Astrocyte (in vitro differentiated cells and primary cell): ENCODE results near the gene UBXN2A. TPM values are rescaled to one million over a fixed set of nuclear protein-coding genes. Genes with fewer than 3 reads are reported as not detected.
"Not testable (repeated sequence)": the region's sequence is repeated elsewhere in the genome, so short reads cannot be mapped to it uniquely, and the experiment has no call there.

ENCODE experiments used
- DNase-seq: peaks from one replicate; pipeline ENCODE4 v3.0.0-alpha.2; 2010; ENCODE audit warnings: low read depth
- FAIRE-seq: peaks from 2 replicates; lab custom pipeline; 2011; peaks lifted over from hg19 to GRCh38; lab: Jason Lieb, UNC
- H2AFZ ChIP-seq: 2 replicates; pipeline ENCODE4 v1.6.0; 2012; ENCODE audit warnings: low read depth, low read length, inconsistent platforms
- H3K27ac ChIP-seq: 2 replicates; pipeline ENCODE4 v1.5.1; 2011; ENCODE audit warnings: low read depth, low read length, inconsistent platforms
- H3K27me3 ChIP-seq: 2 replicates; pipeline ENCODE4 v1.6.0; 2011; ENCODE audit warnings: low read length, inconsistent platforms; ENCODE audit not compliant: insufficient read depth
- H3K36me3 ChIP-seq: 2 replicates; pipeline ENCODE4 v1.5.1; 2011; ENCODE audit warnings: low read length, inconsistent platforms; ENCODE audit not compliant: insufficient read depth
- H3K4me1 ChIP-seq: 2 replicates; pipeline ENCODE4 v1.5.1; 2011; ENCODE audit warnings: low read length, inconsistent platforms; ENCODE audit not compliant: insufficient read depth
- H3K4me2 ChIP-seq: 2 replicates; pipeline ENCODE4 v1.6.0; 2012; ENCODE audit warnings: low read length, inconsistent platforms
- H3K4me3 ChIP-seq: 2 replicates; pipeline ENCODE4 v1.5.1; 2011; ENCODE audit warnings: low read depth, mild to moderate bottlenecking, low read length, inconsistent platforms; ENCODE audit not compliant: insufficient read depth
- H3K79me2 ChIP-seq: 2 replicates; pipeline ENCODE4 v1.6.0; 2012; ENCODE audit warnings: mild to moderate bottlenecking, low read length, inconsistent platforms; ENCODE audit not compliant: insufficient read depth
- H3K9ac ChIP-seq: 2 replicates; pipeline ENCODE4 v1.6.0; 2012; ENCODE audit warnings: mild to moderate bottlenecking, low read length, inconsistent platforms
- H3K9me3 ChIP-seq: 2 replicates; pipeline ENCODE4 v1.5.1; 2012; ENCODE audit warnings: low read depth, mild to moderate bottlenecking, low read length, inconsistent platforms; ENCODE audit not compliant: insufficient read depth
- H4K20me1 ChIP-seq: 2 replicates; pipeline ENCODE4 v1.6.0; 2012; ENCODE audit warnings: low read length, inconsistent platforms; ENCODE audit not compliant: insufficient read depth
- H3K27ac Mint-ChIP-seq: one replicate; pipeline ENCODE4 v1.8.0; 2021; ENCODE audit warnings: mild to moderate bottlenecking, mixed read lengths; ENCODE audit not compliant: unreplicated experiment
- H3K27me3 Mint-ChIP-seq: one replicate; pipeline ENCODE4 v1.8.0; 2021; ENCODE audit warnings: low read depth, mixed read lengths; ENCODE audit not compliant: unreplicated experiment
- H3K36me3 Mint-ChIP-seq: one replicate; pipeline ENCODE4 v1.8.0; 2021; ENCODE audit warnings: low read depth, mixed read lengths; ENCODE audit not compliant: unreplicated experiment
- H3K4me1 Mint-ChIP-seq: one replicate; pipeline ENCODE4 v1.8.0; 2021; ENCODE audit warnings: low read depth, mixed read lengths; ENCODE audit not compliant: unreplicated experiment
- H3K4me3 Mint-ChIP-seq: one replicate; pipeline ENCODE4 v1.8.0; 2021; ENCODE audit warnings: mild to moderate bottlenecking, moderate library complexity, mixed read lengths; ENCODE audit not compliant: unreplicated experiment
- H3K9me3 Mint-ChIP-seq: one replicate; pipeline ENCODE4 v1.8.0; 2021; ENCODE audit warnings: mild to moderate bottlenecking, mixed read lengths; ENCODE audit not compliant: unreplicated experiment
- CTCF ChIP-seq: IDR thresholded peaks from 2 replicates; pipeline ENCODE4 v1.5.1; 2011; ENCODE audit warnings: low read depth, mild to moderate bottlenecking, inconsistent platforms, low read length, moderate library complexity; ENCODE audit not compliant: insufficient read depth
- EZH2 ChIP-seq: IDR thresholded peaks from 2 replicates; pipeline ENCODE4 v1.6.1; 2012; ENCODE audit warnings: mild to moderate bottlenecking, low read length, inconsistent platforms; ENCODE audit not compliant: insufficient read depth
- total RNA-seq: library from RNA; stranded (reverse); gene quantifications from 2 replicates; pipeline ENCODE4 v1.2.1, GENCODE V29; 2021

UBXN2A gene
- total RNA-seq, 1 donor from 2014 or later = 22.2 TPM

GRCh38 chr2:24026233-24026632, 86.0 kb downstream of the UBXN2A start:
- no peak for DNase-seq
- no peaks in the 10 kb centered on the region for H3K4me1 ChIP-seq
- H3K9ac ChIP-seq = no peak overlapping the region
- TF ChIP-seq EZH2 (no peak), CTCF (no peak)
- H3K27me3 ChIP-seq = no peaks in the 10 kb centered on the region
- H3K27ac ChIP-seq = no peak overlapping the region
- H3K4me3 Mint-ChIP-seq = no peak overlapping the region
- H3K27ac Mint-ChIP-seq = no peak overlapping the region
- H4K20me1 ChIP-seq = peaks cover 3% of the 10 kb centered on the region
- no peaks in the 10 kb centered on the region for H3K9me3 ChIP-seq
- FAIRE-seq = no peak
- H3K4me2 ChIP-seq = no peak overlapping the region
- no peaks in the 10 kb centered on the region for H3K9me3 Mint-ChIP-seq
- H3K36me3 Mint-ChIP-seq = peaks cover 22% of the 10 kb centered on the region
- no peak overlapping the region for H2AFZ ChIP-seq
- H3K79me2 ChIP-seq = no peaks in the 10 kb centered on the region
- peaks cover 4% of the 10 kb centered on the region for H3K4me1 Mint-ChIP-seq
- no peaks in the 10 kb centered on the region for H3K27me3 Mint-ChIP-seq
- H3K36me3 ChIP-seq = peaks cover 17% of the 10 kb centered on the region
- no peak overlapping the region for H3K4me3 ChIP-seq

- no peak overlapping the region for H2AFZ ChIP-seq
- H3K9me3 ChIP-seq = no peaks in the 10 kb centered on the region
- no peaks in the 10 kb centered on the region for H3K27me3 ChIP-seq
- no peak overlapping the region for H3K4me3 ChIP-seq
- H3K79me2 ChIP-seq = peaks cover 31% of the 10 kb centered on the region
- no peak overlapping the region for H3K9ac ChIP-seq
- FAIRE-seq (no peak), DNase-seq (no peak)
- H4K20me1 ChIP-seq = peaks cover 11% of the 10 kb centered on the region
- no peaks in the 10 kb centered on the region for H3K36me3 Mint-ChIP-seq
- H3K4me2 ChIP-seq = no peak overlapping the region
- no peaks in the 10 kb centered on the region for H3K9me3 Mint-ChIP-seq
- TF ChIP-seq EZH2 (no peak), CTCF (no peak)
- no peak overlapping the region for H3K4me3 Mint-ChIP-seq
- H3K36me3 ChIP-seq = peaks cover 10% of the 10 kb centered on the region
- no peaks in the 10 kb centered on the region for H3K4me1 Mint-ChIP-seq
- H3K4me1 ChIP-seq = no peaks in the 10 kb centered on the region
- no peaks in the 10 kb centered on the region for H3K27me3 Mint-ChIP-seq
- no peak overlapping the region for H3K27ac ChIP-seq
- H3K27ac Mint-ChIP-seq = no peak overlapping the region
These were observed 98.7 kb downstream of the UBXN2A start for GRCh38 chr2:24038786-24039499.

GRCh38 chr2:24040511-24040910, 100.2 kb downstream of the UBXN2A start:
- H2AFZ ChIP-seq = no peak overlapping the region
- no peaks in the 10 kb centered on the region for H3K9me3 Mint-ChIP-seq
- no peak overlapping the region for H3K27ac ChIP-seq
- no peak overlapping the region for H3K4me3 Mint-ChIP-seq
- no peak overlapping the region for H3K9ac ChIP-seq
- H3K4me2 ChIP-seq = no peak overlapping the region
- no peaks in the 10 kb centered on the region for H3K4me1 Mint-ChIP-seq
- peaks cover 10% of the 10 kb centered on the region for H3K36me3 ChIP-seq
- H3K4me3 ChIP-seq = no peak overlapping the region
- no peaks in the 10 kb centered on the region for H3K27me3 Mint-ChIP-seq
- no peaks in the 10 kb centered on the region for H3K4me1 ChIP-seq
- no peaks in the 10 kb centered on the region for H3K36me3 Mint-ChIP-seq
- TF ChIP-seq EZH2 (no peak), CTCF (no peak)
- peaks cover 11% of the 10 kb centered on the region for H4K20me1 ChIP-seq
- H3K9me3 ChIP-seq = no peaks in the 10 kb centered on the region
- FAIRE-seq (no peak), DNase-seq (no peak)
- no peak overlapping the region for H3K27ac Mint-ChIP-seq
- H3K27me3 ChIP-seq = no peaks in the 10 kb centered on the region
- peaks cover 37% of the 10 kb centered on the region for H3K79me2 ChIP-seq

GRCh38 chr2:24043133-24043532, 102.9 kb downstream of the UBXN2A start:
- not testable (repeated sequence) for H3K9ac ChIP-seq, H3K9me3 ChIP-seq, H3K27me3 ChIP-seq, H2AFZ ChIP-seq, FAIRE-seq, DNase-seq, H3K4me1 ChIP-seq, H3K9me3 Mint-ChIP-seq, H3K4me1 Mint-ChIP-seq, H3K4me2 ChIP-seq, H3K4me3 Mint-ChIP-seq, H4K20me1 ChIP-seq, H3K27ac Mint-ChIP-seq, H3K4me3 ChIP-seq, H3K27ac ChIP-seq, H3K36me3 Mint-ChIP-seq, H3K27me3 Mint-ChIP-seq
- Histone ChIP-seq H3K36me3 (peaks cover 10% of the 10 kb centered on the region), H3K79me2 (peaks cover 38% of the 10 kb centered on the region)
